Esophagus squamous epithelium (tissue), 4 donors: ENCODE data around the gene BRSK2.

Experiments
- CTCF ChIP-seq, 6 experiments: fragments of 450-650 bp in 4 of 6; fragments of 200-600 bp in 2 of 6; sonication (generic) in 2 of 6; IDR thresholded peaks; one replicate each; pipeline ENCODE4 v1.5.1; 2016 to 2019; ENCODE audit warnings: antibody characterized with exemption in 6 of 6, mild to moderate bottlenecking in 4 of 6, moderate library complexity in 4 of 6
- POLR2A ChIP-seq, 4 donors: fragments of 450-650 bp; IDR thresholded peaks; one replicate each; pipeline ENCODE4 v1.6.1; 2017; ENCODE audit warnings: antibody characterized with exemption in 4 of 4, mild to moderate bottlenecking in 4 of 4, moderate library complexity in 3 of 4

- TF ChIP-seq CTCF (IDR thresholded peaks at IDR 0.05) (no peak), POLR2A (IDR thresholded peaks at IDR 0.05) (no peak)
Observed at GRCh38 chr11:1467270-1467669, 77.5 kb downstream of the BRSK2 start.
